NCI-H460 (cell line): Measurements from ENCODE around the gene LINGO3. TPM values are rescaled to one million over a fixed set of nuclear protein-coding genes. Genes with fewer than 3 reads are reported as not detected.

ENCODE experiments used
- DNase-seq: peaks from one replicate; pipeline ENCODE4 v3.0.0-alpha.2; 2016; ENCODE audit warnings: low read depth; ENCODE audit errors: extremely low read depth
- total RNA-seq: library from RNA; depleted of rRNA; stranded (reverse); fragments of >200 nt; shearing (Covaris generic); gene quantifications from 2 replicates; pipeline ENCODE4 v1.2.3, GENCODE V29; 2014; rRNA removed

LINGO3 gene
- total RNA-seq, 1 experiment from 2014 or later = 0.30 TPM

DNA sequence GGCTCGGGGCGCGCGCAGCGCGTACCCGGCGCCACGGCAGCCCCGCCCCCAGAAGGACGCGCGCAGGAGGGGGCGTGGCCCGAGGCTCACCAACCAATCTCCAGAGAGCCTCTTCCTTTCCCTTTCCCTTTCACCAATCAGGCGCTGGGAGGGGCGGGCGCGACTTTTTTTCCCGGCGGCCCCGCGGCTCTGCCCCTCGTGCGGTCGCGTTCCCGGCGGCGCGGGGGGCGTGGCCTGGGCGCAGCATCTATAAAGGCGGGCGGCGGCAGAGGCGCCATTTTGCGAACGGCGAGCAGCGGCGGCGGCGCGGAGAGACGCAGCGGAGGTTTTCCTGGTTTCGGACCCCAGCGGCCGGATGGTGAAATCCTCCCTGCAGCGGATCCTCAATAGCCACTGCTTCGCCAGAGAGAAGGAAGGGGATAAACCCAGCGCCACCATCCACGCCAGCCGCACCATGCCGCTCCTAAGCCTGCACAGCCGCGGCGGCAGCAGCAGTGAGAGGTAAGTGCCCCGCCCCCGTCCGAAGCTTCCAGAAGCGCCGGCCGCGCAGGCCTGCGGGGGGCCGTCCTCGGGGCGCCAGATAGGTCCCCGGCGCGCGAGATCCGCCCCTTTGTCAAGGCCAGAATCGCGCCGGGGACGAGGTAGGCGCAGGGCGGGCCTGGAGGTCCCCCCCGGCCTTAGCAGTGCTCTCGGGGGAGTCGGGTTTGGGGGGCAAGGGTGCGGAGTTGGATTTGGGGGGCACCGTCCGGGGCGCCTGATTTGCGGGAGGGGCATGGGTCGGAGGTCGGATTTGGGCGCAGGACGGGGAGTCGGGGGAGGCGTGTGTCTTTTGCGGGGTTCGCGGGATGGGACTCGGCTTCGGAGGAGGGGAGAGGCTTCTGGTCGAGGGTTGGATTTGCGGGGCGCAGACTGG lies 38.5 kb downstream of the LINGO3 start:
- DNase-seq = peak; percentile 90

DNA sequence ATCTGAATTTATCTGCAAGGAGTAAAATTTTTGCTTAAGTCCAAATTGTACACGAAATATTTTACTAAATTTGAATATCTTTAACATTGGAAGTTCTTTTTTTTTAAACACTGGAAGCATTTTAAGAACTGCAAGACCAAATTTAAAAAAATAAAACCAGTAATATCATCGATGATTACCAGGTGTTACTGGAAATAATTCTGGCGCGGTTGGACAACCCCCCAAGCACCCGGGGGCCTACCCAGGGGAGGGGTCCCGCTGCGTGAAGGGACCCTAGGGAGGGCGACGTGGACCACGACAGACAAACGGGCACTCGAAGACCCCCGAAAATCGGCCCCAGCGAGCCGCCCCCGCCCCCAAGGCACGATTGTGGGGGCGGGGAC lies 39.1 kb downstream of the LINGO3 start:
- DNase-seq = no peak

DNA sequence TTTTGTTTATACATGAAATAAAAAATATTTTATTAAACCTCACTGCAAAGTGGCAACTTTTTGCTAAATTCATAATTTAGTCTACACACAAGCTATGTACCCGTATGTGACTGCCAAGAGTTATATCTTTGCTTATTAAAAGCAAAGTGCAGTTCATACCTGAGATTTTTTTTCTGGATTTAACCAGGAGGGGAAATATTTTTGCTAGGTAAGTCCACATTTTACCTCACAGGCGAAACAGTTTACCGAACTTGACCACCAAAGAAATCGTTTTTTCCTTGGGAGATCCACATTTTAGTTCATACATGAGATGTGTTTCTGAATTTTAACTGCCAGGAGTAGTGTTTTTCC lies 39.5 kb downstream of the LINGO3 start:
- DNase-seq = no peak

DNA sequence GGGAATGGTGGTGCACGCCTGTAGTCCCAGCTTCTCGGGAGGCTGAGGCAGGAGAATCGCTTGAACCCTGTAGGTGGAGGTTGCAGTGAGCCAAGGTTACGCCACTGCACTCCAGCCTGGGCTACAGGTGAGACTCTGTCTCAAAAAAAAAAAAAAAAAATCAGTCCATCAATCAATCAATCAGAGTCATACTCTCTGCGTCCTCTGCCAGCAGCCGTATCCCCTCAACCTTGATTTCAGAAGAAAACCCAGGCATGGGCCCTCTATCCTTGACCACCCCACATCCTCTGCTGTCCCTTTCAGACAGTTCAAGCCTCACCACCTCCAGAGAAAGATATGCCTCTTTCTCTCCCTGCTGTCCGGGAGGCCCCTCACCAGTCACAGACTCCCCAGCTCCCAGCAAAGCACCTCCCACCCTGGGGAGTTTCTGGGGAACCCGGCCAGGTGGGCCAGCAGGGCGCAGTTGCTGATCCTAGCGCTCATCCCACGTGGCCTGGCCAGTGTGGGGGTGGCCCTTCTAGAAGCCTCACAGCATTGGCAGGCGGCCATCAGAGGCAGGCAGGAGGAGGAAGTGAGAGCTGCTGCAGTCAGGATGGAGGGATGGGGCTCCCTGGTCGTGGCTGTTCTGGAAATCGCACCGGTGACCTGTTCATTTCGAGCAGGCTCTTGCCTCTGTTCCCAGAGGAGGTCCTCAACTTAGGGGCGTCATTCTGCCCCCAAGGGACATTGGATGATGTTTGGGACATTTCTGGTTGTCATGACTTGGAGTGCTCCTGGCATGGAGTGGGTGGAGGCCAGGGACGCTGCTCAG lies 41.6 kb downstream of the LINGO3 start:
- DNase-seq = no peak

DNA sequence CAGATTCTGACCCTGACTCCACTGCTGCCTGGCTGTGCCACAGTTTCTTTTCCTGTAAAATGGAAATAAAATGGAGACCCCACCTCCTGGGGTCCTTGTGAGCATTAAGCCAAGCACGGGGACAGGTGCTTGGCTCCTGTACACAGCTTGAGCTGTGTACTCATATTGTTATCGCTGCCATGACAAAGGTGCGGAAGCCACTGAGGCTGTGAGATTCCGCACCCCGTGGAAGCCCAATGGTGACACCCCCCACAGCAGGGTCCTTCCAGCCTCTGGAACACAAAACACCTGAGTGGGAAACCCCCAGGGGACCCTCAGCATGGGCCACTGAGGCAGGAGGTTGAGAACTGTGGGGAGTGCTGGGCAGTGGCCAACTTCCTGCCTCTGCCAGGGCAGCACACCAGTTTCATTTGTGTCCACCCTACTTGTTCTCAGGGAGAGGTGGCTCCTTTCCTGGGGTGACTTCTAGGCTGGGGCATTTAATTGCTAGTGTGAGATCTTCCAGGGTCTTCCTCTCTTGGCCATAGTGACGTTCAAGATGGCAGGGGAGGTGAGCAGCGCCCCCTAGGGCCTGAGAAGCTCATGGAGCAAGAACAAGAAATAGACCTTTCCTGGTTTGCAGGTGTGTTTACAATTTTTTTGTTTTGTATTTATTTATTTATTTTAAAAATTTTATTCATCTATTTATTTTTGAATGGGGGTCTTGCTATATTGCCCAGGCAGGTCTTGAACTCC lies 46.3 kb downstream of the LINGO3 start:
- DNase-seq = no peak

DNA sequence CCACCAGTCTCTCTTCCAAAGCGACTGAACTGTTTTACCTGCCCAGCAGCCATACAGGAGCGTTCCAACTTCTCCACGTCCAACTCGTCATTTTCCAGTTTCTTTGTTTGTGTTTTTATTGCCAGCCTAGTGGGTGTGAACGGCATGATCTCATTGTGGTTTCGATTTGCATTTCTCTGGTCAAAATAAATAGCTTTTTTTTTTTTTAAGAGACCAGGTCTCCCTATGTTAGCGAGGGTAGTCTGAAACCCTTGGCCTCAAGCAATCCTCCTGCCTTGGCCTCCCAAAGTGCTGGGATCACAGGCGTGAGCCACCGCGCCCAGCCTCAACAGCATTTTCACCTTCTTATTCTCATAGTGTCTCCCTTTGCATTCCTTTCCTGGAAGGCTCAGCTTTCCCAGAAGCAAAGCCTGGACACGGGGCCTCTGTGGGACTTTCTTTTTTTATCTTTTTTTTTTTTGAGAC lies 47.6 kb downstream of the LINGO3 start:
- no peak for DNase-seq

DNA sequence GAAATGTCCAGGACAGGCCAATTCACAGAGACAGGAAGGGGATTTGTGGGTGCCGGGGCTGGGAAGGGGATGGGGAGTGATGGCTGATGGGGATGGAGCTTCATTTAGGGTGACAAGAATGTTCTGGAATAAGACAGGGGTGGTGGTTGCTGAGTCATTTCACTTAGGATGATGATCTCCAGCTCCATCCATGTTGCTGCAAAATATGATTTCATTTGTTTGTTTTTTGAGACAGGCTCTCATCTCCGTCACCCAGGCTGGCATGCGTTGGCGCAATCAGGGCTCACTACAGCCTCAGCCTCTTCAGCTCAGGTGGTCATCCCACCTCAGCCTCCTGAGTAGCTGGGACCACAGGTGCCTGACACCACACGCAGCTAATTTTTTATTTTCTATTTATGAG lies 48.6 kb downstream of the LINGO3 start:
- DNase-seq = peak; percentile 69

Other genes starting within 250 kb of the LINGO3 start
- 12.3 and 14.4 TPM in 2 replicates for gene MOB3A, start 211.8 kb downstream of the LINGO3 start, total RNA-seq
- 1.4 and 1.6 TPM in 2 replicates for gene IZUMO4, start 211.2 kb downstream of the LINGO3 start, total RNA-seq
- 67.6 and 83.8 TPM in 2 replicates for gene AP3D1, start 156.6 kb downstream of the LINGO3 start, total RNA-seq
- 4.8 and 5.4 TPM in 2 replicates for gene DOT1L, start 144.2 kb downstream of the LINGO3 start, total RNA-seq
- gene PLEKHJ1, start 71.8 kb downstream of the LINGO3 start, total RNA-seq = 45.3 and 46.6 TPM in 2 replicates
- 29.9 and 31.4 TPM in 2 replicates for gene SF3A2, start 71.3 kb downstream of the LINGO3 start, total RNA-seq
- gene AMH, start 58.8 kb downstream of the LINGO3 start, total RNA-seq = 5.8 and 6.2 TPM in 2 replicates
- not detected in 2 replicates for gene JSRP1, start 51.7 kb downstream of the LINGO3 start, total RNA-seq
- gene PEAK3, start 26.0 kb downstream of the LINGO3 start, total RNA-seq = not detected in 2 replicates
- 85.7 and 125 TPM in 2 replicates for gene LSM7, start 20.4 kb upstream of the LINGO3 start, total RNA-seq
- 11.7 and 15.4 TPM in 2 replicates for gene SPPL2B, start 20.5 kb upstream of the LINGO3 start, total RNA-seq
- gene TMPRSS9, start 52.1 kb upstream of the LINGO3 start, total RNA-seq = 0.05 TPM in 1 of 2 replicates, not detected in the other
- 30.7 and 32.1 TPM in 2 replicates for gene TIMM13, start 119.4 kb upstream of the LINGO3 start, total RNA-seq
- 47.8 and 51.9 TPM in 2 replicates for gene LMNB2, start 148.8 kb upstream of the LINGO3 start, total RNA-seq
- gene GADD45B, start 168.0 kb upstream of the LINGO3 start, total RNA-seq = 36.6 and 38.4 TPM in 2 replicates